Neural progenitor cell (in vitro differentiated cells): Measurements from ENCODE around the gene CA10.

ENCODE experiments used
- CTCF ChIP-seq: fragments of 200-600 bp; sonication (generic); IDR thresholded peaks from 2 replicates; pipeline ENCODE4 v1.5.1; 2017; ENCODE audit warnings: antibody characterized with exemption, mild to moderate bottlenecking
- EZH2 ChIP-seq: fragments of 200-600 bp; sonication (generic); IDR thresholded peaks from 2 replicates; pipeline ENCODE4 v1.6.1; 2017; ENCODE audit warnings: antibody characterized with exemption, mild to moderate bottlenecking, moderate library complexity
- EZH2phosphoT487 ChIP-seq: fragments of 200-600 bp; sonication (generic); IDR thresholded peaks from 2 replicates; pipeline ENCODE4 v1.6.1; 2017; ENCODE audit warnings: antibody characterized with exemption

- TF ChIP-seq CTCF (peak; percentile 61), EZH2 (peak; percentile 75), EZH2phosphoT487 (no peak)
Measured at GRCh38 chr17:52158450-52159042, at the start of gene CA10.
